CD14-positive monocyte (primary cell): ENCODE measurements around the gene IFT122. TPM values are rescaled to one million over a fixed set of nuclear protein-coding genes. Genes with fewer than 3 reads are reported as not detected.

ENCODE experiments used
- DNase-seq, 3 donors: peaks; one replicate each; pipeline ENCODE4 v3.0.0-alpha.2; 2011 to 2022
- H2AFZ ChIP-seq: 2 replicates; pipeline ENCODE4 v1.6.0; 2012; ENCODE audit warnings: mild to moderate bottlenecking, low read depth, low read length, inconsistent platforms; ENCODE audit not compliant: insufficient read depth, poor library complexity, severe bottlenecking
- H3K27ac ChIP-seq, 2 donors: 1 replicate in 1 of 2; 2 replicates in 1 of 2; pipeline ENCODE4 v1.5.1; 2012 to 2013; ENCODE audit warnings: low read length in 2 of 2, control low read depth in 1 of 2, inconsistent platforms in 1 of 2, low read depth in 1 of 2, mild to moderate bottlenecking in 1 of 2
- H3K27me3 ChIP-seq, 2 donors: one replicate each; pipeline versions ENCODE4 v1.6.0 to v1.6.1; 2011 to 2013; ENCODE audit warnings: low read length in 2 of 2; ENCODE audit not compliant: control insufficient read depth in 2 of 2, insufficient read depth in 2 of 2
- H3K36me3 ChIP-seq, 2 donors: replicated peaks in 1 of 2; 1 replicate in 1 of 2; 2 replicates in 1 of 2; pipeline versions ENCODE4 v1.5.1 to v1.6.1; 2012 to 2013; ENCODE audit warnings: low read length in 2 of 2, control low read depth in 1 of 2, inconsistent platforms in 1 of 2, mild to moderate bottlenecking in 1 of 2; ENCODE audit not compliant: insufficient read depth in 2 of 2, control insufficient read depth in 1 of 2
- H3K4me1 ChIP-seq, 2 donors: 1 replicate in 1 of 2; 2 replicates in 1 of 2; pipeline versions ENCODE4 v1.5.1 to v1.6.1; 2012 to 2013; ENCODE audit warnings: low read length in 2 of 2, control low read depth in 1 of 2, inconsistent platforms in 1 of 2, mild to moderate bottlenecking in 1 of 2, moderate library complexity in 1 of 2; ENCODE audit not compliant: insufficient read depth in 2 of 2, control insufficient read depth in 1 of 2
- H3K4me2 ChIP-seq: replicated peaks from 2 replicates; pipeline ENCODE3; 2012; ENCODE audit warnings: low read length, moderate library complexity, mild to moderate bottlenecking; ENCODE audit not compliant: poor library complexity, severe bottlenecking; ENCODE audit errors: extremely low read depth
- H3K4me3 ChIP-seq, 3 experiments: fragments of 200-600 bp in 1 of 3; sonication (generic) in 1 of 3; replicated peaks in 1 of 3; 1 replicate in 2 of 3; 2 replicates in 1 of 3; pipeline ENCODE4 v1.5.1; 2011 to 2013; ENCODE audit warnings: low read length in 3 of 3, mild to moderate bottlenecking in 3 of 3, control low read depth in 2 of 3, low read depth in 2 of 3, inconsistent platforms in 1 of 3, moderate library complexity in 1 of 3
- H3K79me2 ChIP-seq: 2 replicates; pipeline ENCODE4 v1.6.0; 2012; ENCODE audit warnings: mild to moderate bottlenecking, control low read depth, inconsistent platforms, low read length, moderate library complexity; ENCODE audit not compliant: insufficient read depth
- H3K9ac ChIP-seq: 2 replicates; pipeline ENCODE4 v1.6.0; 2017; ENCODE audit warnings: low read length, mild to moderate bottlenecking; ENCODE audit not compliant: insufficient read depth, poor library complexity, severe bottlenecking
- H3K9me3 ChIP-seq, 2 donors: replicated peaks in 1 of 2; 1 replicate in 1 of 2; 2 replicates in 1 of 2; pipeline versions ENCODE4 v1.5.1 to v1.6.1; 2012 to 2013; ENCODE audit warnings: low read length in 2 of 2, control low read depth in 1 of 2; ENCODE audit not compliant: control insufficient read depth in 1 of 2, insufficient read depth in 1 of 2
- H4K20me1 ChIP-seq: 2 replicates; pipeline ENCODE4 v1.6.0; 2012; ENCODE audit warnings: mild to moderate bottlenecking, low read length, control low read depth, moderate library complexity; ENCODE audit not compliant: insufficient read depth
- H3K27ac Mint-ChIP-seq, 7 donors: one replicate each; pipeline ENCODE4 v1.8.0; 2020; ENCODE audit warnings: mild to moderate bottlenecking in 7 of 7, mixed read lengths in 7 of 7, moderate library complexity in 6 of 7, inconsistent platforms in 2 of 7
- H3K27me3 Mint-ChIP-seq, 3 donors: one replicate each; pipeline ENCODE4 v1.8.0; 2021 to 2022; ENCODE audit warnings: low read depth in 3 of 3, mild to moderate bottlenecking in 3 of 3, mixed read lengths in 3 of 3, moderate library complexity in 3 of 3, inconsistent platforms in 1 of 3
- H3K36me3 Mint-ChIP-seq, 2 donors: one replicate each; pipeline ENCODE4 v1.8.0; 2020; ENCODE audit warnings: mixed read lengths in 2 of 2, inconsistent platforms in 1 of 2, mild to moderate bottlenecking in 1 of 2
- H3K4me1 Mint-ChIP-seq: one replicate; pipeline ENCODE4 v1.8.0; 2020; ENCODE audit warnings: mild to moderate bottlenecking, mixed read lengths
- H3K4me3 Mint-ChIP-seq, 2 donors: one replicate each; pipeline ENCODE4 v1.8.0; 2020; ENCODE audit warnings: mild to moderate bottlenecking in 2 of 2, mixed read lengths in 2 of 2, moderate library complexity in 1 of 2
- H3K9me3 Mint-ChIP-seq, 7 donors: one replicate each; pipeline ENCODE4 v1.8.0; 2020 to 2022; ENCODE audit warnings: mixed read lengths in 7 of 7, mild to moderate bottlenecking in 6 of 7, moderate library complexity in 6 of 7, inconsistent platforms in 2 of 7
- CTCF ChIP-seq: fragments of 200-600 bp; IDR thresholded peaks from one replicate; pipeline ENCODE4 v1.8.0; 2022; ENCODE audit warnings: antibody characterized with exemption, mild to moderate bottlenecking
- WGBS: methylation state at CpG from one replicate; pipeline ENCODE4 v1.1.5; 2013; ENCODE audit warnings: missing lambda C conversion rate; ENCODE audit not compliant: insufficient coverage; 5-methylcytosine and 5-hydroxymethylcytosine counted together
- intact Hi-C, 2 donors: fragments of 100-400 bp; cut with micrococcal nuclease; formaldehyde crosslinking; loops; one replicate each; pipeline versions ENCODE4 v1.15.0 to v1.15.1; 2023
- polyA plus RNA-seq, 3 donors: library from polyadenylated mRNA; depleted of rRNA in 1 of 3; unstranded in 2 of 3; stranded (reverse) in 1 of 3; fragments of 300-500 nt in 2 of 3; fragments of >200 nt in 1 of 3; fragmentation: Illumina TruSeq in 2 of 3; gene quantifications; 1 replicate in 2 of 3; 2 replicates in 1 of 3; pipeline ENCODE4 v1.2.3, GENCODE V29; 2012 to 2021

IFT122 gene
- polyA plus RNA-seq, 3 donors: 3.3 to 12.2 (median 3.6) TPM

DNA sequence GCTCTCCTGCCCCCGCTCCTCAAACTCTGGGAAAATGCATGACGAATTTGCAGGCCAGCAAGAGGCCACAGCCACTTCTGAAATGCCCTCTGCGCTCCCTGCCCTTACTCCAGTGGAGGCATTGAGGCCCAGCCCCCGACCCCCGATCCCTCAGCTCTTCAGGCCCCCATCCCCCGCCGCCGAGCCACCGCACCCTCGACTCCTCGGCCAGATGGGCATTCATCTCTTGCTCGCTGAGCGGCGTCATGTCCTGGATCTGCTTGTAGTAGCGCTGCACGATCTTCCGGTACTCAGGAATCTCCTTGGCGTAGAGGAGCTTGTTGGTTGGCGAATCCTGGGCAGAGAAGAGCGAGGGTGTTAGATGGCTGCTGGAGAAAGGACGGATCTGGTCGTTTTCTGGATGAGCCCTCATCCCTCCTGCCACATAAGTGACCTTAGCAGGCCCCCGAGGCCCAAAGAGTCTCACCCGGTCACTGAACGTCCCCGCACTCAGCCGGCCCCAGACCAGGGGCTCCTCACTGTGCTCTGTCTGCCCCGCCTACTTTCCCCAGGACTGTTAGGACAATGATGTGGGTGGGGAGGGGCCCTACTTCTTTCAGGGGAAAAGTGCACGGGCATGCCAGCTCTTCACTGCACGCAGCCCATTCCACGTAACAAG lies 117.0 kb downstream of the IFT122 start:
- H3K27ac ChIP-seq: no peak overlapping the region
- intact Hi-C loops: no loop called here
- no peak overlapping the region for H2AFZ ChIP-seq
- H3K27ac Mint-ChIP-seq: no peak overlapping the region
- no peak for TF ChIP-seq CTCF
- no peak overlapping the region for H3K4me3 Mint-ChIP-seq
- H3K4me2 ChIP-seq: no peak overlapping the region
- peaks cover 59 to 71% of the 10 kb centered on the region in 2 donors for H3K36me3 ChIP-seq
- H3K4me1 Mint-ChIP-seq: peaks cover 34% of the 10 kb centered on the region
- H3K4me1 ChIP-seq: peaks cover 20 to 27% of the 10 kb centered on the region in 2 donors
- H3K27me3 Mint-ChIP-seq: peaks cover 0 to 2% (median 0%) of the 10 kb centered on the region in 3 donors
- H4K20me1 ChIP-seq: no peaks in the 10 kb centered on the region
- 96% methylated on average over 27 of the region's 31 CpGs for WGBS
- no peaks in the 10 kb centered on the region for H3K27me3 ChIP-seq
- no peak overlapping the region for H3K4me3 ChIP-seq
- no peak overlapping the region for H3K9ac ChIP-seq
- no peaks in the 10 kb centered on the region for H3K79me2 ChIP-seq
- no peaks in the 10 kb centered on the region for H3K9me3 Mint-ChIP-seq
- H3K36me3 Mint-ChIP-seq: peaks cover 54 to 63% of the 10 kb centered on the region in 2 donors
- no peak for DNase-seq
- no peaks in the 10 kb centered on the region for H3K9me3 ChIP-seq

DNA sequence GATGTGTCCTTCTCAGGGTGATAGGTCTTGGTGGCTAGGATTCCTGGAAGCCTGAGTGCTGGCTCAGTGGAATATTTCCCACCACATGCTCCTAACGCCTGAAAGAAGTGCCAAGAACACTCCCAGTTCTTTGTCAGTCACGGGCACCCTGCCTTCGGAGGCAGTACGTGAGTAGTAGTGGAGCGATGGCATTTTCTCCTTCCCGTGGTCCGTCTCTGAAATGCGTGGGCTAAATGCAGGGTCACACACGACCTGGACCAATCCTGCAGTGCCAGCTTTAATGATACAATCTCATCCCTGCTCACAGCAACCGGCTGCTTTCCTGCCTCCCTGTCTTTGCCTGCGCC lies 117.5 kb downstream of the IFT122 start:
- Histone ChIP-seq H3K79me2 (no peaks in the 10 kb centered on the region), H3K9ac (no peak overlapping the region), H3K4me1 (peaks cover 20 to 27% of the 10 kb centered on the region in 2 donors), H3K4me2 (no peak overlapping the region), H3K27ac (no peak overlapping the region), H3K9me3 (no peaks in the 10 kb centered on the region), H3K27me3 (no peaks in the 10 kb centered on the region), H2AFZ (no peak overlapping the region), H4K20me1 (no peaks in the 10 kb centered on the region), H3K4me3 (no peak overlapping the region), H3K36me3 (peaks cover 64 to 76% of the 10 kb centered on the region in 2 donors)
- Mint-ChIP-seq H3K27me3 (peaks cover 0 to 2% (median 0%) of the 10 kb centered on the region in 3 donors), H3K4me1 (peaks cover 33% of the 10 kb centered on the region), H3K27ac (peak overlapping the region in 2 of 7 donors; percentile 17 to 51), H3K36me3 (peaks cover 58 to 68% of the 10 kb centered on the region in 2 donors), H3K9me3 (no peaks in the 10 kb centered on the region), H3K4me3 (no peak overlapping the region)
- WGBS: 98% methylated on average over 10 of the region's 11 CpGs
- no peak for TF ChIP-seq CTCF
- intact Hi-C loops: no loop called here
- no peak for DNase-seq
